ENCODE data around the gene VPS13D.

The VPS13D gene

GRCh38 chr1:12407962-12408454 lies 178.2 kb downstream of the VPS13D start:
- no peak for DNase-seq

DNA sequence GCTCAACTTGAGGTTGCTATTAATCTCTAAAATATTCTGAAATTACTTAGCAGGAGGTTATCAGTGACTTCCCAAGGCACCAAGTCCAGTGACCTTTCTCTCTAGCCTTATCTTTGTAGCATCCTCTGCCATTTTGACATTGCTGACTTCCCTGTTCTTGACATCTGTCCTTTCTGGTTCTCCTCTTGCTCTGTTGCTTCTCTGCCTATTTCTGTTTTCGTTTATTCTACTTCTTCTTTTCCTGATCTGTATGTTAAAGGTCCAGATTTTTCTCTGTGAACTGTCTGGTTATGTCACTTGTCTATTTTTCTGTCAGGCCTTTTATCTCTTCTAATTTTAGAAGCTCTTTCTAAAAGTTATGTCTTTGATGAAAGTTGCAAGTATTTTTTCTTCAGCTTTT lies 178.8 kb downstream of the VPS13D start:
- DNase-seq, result no peak

DNA sequence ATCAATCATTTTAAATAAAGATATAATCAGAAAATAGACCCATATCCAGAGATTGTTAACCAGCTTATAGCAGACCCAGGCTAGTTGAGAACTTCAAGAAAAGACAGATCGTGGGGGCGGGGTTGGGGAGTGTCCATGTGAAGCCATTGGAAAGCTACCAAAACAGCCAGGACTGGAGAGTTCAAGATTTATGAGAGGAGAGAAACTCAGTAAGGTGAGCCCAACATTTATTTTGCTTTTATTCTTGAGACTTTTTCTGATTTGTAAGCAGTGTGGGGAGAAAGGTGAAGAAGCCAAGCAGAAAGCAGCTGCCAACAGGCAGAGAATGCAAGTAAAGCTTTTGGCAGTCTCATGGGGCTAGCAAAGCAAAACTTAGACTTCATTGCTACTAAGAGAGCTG lies 179.9 kb downstream of the VPS13D start:
- no peak for DNase-seq

GRCh38 chr1:12410351-12410750 lies 180.5 kb downstream of the VPS13D start:
- DNase-seq, result no peak

DNA sequence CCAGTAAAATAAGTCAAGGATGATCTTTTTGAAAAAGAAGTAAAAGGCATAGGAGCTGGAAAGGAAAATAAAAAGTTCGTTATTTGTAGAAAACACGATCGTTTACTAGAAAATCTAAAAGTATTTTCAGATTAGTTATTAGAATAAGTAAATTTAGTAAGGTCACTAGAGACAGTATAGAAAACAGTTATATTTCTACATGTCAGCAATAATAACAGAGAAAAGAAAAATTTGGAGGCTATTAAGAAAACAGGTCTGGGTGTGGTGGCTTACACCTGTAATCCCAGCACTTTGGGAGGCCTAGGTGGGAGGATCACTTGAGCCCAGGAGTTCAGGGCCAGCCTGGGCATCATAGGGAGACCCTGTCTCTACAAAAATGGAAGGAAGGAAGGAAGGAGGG lies 181.3 kb downstream of the VPS13D start:
- no peak for DNase-seq

- no peak for DNase-seq
Measured at GRCh38 chr1:12411747-12412146, 181.9 kb downstream of the VPS13D start.

DNA sequence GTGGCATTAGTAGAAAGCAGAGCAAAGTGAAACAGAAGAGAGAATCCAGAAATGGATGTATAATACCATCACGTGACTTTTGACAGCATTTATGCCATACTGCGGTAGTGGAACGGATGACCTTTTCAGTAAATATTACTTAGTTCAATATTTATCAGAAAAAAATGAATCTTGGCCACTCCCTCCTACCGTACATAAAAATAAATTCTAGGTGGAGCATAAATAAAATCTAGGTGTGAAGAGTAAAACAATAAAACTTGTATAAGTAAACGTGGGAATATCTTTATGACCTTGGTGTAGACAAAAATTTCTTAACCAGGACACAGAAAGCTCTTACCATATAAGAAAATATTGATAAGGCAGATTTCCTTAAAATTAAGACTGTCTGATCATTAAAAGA lies 182.6 kb downstream of the VPS13D start:
- DNase-seq, result no peak

DNA sequence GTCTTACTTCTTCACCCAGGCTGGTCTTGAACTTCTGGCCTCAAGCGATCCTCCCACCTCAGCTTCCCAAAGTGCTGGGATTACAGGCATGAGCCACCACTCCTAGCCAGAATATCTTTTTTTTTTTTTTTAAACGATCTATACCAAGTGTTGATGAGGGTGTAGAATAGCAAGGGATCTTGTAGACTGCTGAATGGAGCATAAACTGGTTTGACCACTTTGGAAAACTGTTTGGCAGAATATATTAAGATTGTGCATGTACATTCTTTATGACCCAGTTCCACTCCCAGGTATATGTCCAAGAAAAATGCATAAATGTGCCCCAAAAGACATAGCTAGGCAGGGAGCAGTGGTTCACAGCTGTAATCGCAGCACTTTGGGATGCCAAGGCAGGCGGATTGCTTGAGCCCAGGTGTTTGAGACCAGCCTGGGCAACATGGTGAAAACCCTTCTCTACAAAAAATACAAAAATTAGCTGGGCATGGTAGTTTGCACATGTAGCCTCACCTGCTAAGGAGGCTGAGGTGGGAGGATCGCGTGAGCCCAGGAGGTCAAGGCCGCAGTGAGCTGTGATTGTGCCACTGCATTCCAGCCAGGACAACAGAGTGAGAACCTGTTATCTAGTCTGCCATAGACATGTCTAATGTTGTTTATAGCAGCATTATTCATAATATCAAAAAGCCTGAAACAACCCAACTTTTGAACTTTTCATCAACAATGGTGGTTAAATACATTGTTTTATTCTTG lies 184.0 kb downstream of the VPS13D start:
- DNase-seq, result no peak

DNA sequence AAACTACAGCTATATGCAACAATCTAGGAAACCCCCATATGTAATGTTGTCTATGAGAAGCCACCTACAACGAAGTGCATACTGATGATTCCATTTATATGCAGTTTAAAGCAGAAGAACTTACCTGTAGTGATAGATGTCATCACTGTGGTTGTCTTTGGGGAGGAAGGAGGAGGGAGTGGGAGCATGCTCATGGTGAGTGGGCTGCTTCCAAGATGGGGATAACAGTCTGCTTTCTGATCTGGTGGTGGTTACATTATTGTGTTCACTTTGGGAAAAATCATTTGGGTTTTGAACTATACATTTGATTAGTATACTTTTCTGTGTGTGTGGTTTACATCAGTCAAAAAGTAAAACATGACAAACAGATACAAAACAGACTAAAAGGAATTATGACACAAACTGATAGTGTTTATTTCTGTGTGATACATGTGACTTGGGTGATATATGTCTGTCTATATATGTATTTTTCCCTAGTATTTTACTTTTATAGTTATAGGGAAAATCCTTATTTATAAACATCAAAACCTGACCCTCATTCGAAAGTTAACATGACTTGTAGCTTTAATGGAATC lies 184.7 kb downstream of the VPS13D start:
- no peak for DNase-seq

GRCh38 chr1:12415038-12415466 lies 185.2 kb downstream of the VPS13D start:
- DNase-seq, result no peak

DNA sequence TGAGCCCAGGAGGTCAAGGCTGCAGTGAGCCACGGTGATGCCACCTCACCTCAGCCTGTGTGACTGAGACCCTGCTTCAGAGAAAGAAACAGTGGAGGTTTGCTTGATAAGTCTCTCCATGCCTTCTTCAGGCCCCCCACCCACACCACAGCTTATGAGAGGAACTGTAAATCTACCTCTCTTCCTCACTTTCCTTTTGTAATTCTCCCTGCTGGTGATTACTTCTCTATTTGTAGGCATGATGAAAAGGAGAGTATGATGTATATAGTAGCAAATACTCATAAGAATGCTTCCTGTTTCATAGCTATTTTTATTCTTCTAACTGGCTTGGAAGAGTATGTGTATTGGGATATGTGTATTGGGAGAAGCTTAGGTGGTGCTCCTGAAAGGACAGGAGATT lies 186.3 kb downstream of the VPS13D start:
- DNase-seq, result no peak

DNA sequence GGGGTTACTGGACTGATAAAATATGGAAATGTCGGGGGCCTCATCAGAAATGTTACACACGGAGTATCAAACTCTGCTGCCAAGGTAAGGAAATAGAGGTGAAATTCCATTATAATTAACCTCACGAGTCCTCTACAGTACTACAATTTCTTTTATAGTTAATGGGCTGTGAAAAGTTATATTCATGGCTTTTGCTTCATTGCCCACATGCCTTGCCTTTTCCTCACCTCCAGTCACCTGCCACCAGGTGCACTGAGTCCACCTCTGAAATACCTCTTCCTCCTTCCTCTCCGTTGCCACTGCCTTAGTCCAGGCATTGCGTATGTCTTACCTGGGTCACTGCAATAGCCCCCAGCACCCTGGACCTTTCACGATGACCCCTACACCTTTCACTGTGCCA lies 186.9 kb downstream of the VPS13D start:
- no peak for DNase-seq

- DNase-seq, result no peak
Measured at GRCh38 chr1:12417389-12417788, 187.6 kb downstream of the VPS13D start.

DNA sequence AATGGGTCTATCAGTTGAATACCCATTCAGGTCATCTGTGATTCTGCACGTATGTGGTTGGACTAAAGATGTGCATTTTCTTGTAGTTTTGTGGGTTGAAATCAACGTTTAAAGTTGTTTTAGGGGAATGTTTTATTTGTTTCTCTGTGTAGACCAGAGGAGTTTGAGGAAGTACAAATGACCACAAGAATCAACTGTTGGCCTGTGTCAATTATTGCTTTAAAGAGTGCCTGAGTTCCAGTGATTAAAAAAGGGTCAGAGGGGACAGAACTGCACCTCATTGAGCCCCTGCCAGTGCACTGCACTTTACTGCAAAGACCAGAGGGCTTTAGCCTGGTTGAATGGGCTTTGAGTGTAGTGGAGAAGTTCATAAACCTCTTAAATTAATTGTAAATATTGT lies 190.3 kb downstream of the VPS13D start:
- no peak for DNase-seq

DNA sequence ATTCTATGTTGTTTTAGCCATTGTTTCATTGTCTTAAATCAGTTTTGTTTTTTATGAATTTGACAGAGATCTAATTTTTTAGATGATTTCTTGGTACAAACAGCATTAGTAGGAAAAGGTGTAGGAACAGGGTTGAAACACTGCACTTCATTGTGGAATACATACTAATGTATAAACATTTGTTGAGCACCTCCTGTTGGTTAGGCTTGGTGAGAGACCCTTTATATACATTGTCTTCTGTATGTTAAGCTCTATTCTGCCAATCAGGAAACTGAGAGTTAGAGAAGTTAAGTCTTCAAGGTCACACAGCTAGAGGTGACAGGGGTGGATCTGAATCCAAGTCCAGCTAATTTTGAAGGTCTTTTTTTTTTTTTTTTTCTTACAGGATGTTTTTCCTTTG lies 192.7 kb downstream of the VPS13D start:
- no peak for DNase-seq

DNA sequence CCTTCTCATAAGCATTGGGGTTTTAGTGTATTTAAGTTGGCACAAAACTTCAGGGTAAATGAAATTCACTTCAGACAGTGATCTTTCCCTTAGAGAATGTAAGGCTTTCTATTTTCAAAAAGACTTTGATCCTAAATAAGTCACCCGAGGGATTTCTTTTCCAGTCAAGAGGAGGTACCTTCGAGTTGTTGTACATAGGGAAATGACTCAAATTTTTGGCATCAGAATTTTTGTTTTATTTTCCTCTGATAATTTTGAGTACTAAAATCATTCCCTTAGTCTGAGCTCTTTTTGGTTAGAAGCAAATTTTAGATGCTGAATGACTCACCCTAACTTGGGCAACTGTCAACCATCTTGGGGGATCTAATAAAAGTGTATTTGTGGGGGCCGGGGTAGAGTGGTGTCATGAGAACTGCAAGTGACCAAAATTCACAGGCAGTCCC lies 194.3 kb downstream of the VPS13D start:
- DNase-seq, result no peak

GRCh38 chr1:12424793-12425192 lies 195.0 kb downstream of the VPS13D start:
- DNase-seq, result no peak

DNA sequence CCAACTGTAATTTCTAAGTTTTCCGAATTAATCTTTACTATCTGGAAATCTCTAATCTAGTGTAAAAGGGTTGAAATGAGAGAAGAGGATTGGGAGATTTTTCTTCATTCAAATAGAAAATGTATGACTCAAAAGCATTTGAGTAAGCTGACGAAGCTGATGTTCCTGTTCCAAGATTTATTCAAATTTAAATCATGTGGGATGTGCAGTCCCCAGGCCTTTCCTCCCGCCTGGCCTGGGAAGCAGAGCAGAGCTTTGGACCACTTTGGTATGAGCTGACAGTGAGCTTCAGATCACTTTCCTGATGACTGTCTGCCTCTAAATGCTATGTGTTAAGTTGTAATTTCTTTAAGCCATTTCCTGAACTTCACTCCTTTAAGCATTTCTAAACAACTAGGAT lies 196.2 kb downstream of the VPS13D start:
- no peak for DNase-seq

GRCh38 chr1:12428334-12428733 lies 198.5 kb downstream of the VPS13D start:
- DNase-seq, result no peak

DNA sequence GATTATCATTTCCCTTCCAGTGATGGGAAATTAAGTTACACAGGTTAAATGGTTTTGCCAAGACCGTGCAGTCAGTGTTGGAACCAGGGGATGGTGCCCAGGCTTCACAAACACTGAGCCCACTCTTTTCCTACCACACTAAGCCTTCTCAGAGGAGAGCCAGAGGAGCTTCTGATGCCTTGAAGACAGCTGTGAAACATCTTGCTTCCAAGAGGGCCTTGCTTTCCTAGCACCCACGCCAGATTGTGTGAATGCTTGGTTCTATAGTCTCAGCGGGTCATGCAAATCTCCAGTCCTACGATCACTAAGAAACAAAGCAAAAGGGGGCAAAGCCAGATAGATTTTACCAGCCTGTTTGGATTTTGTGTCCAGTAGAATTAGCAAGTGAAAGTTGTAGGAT lies 200.7 kb downstream of the VPS13D start:
- no peak for DNase-seq

DNA sequence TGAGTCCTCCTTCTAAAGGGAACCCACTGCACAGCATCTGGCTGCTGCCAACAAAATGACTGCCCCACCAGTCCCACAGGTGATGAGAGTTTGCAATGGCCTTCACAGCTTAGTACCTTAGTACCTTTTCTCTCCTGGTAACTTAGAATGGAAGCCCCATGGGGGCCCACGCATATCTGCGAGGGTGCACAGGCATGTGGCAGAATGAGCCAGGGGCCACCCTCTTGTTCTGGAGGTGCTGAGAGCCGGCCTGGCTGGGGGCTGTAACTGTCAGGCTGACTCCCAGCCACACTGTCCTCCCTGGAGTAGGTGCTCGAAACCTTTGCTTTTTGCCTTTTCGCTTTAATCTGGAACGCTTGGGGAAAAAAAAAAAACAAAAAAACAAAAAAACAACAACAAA lies 203.1 kb downstream of the VPS13D start:
- DNase-seq, result no peak

DNA sequence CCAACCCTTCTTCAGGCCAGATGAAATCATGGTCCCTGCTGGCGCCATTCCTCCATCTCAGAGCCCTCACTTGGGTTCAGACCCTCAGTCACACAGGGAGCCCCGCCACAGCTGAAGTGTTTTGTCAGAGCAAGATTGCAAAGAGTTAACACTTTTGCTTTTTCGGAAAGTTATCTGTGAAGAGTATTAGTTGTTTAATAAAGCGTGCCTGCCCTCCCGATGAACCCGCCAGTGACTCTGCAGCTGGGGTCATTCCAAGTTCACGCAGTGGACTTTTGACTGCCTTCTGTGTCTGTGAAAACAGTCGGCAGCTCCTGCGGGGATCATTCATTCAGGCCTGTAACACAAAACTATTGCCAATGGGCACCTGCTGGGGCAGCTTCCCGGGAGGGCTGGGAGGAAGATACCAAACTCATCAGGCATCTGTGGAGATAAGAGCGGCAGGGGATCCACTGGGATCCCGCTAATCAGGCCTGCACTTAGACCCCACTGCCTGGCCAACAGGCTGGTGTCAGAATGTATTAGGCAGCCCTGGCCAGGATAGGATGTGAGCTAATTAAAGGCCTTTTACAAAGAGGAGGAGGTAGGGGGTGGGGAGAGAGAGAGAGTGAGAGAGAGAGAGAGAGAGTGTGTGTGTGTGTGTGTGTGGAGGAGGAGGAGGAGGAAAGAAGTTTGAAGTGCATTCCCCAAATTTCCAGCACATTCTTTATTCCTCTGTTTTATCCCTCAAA lies 203.7 kb downstream of the VPS13D start:
- peak; percentile 90 for DNase-seq

GRCh38 chr1:12434174-12434573 lies 204.3 kb downstream of the VPS13D start:
- no peak for DNase-seq

DNA sequence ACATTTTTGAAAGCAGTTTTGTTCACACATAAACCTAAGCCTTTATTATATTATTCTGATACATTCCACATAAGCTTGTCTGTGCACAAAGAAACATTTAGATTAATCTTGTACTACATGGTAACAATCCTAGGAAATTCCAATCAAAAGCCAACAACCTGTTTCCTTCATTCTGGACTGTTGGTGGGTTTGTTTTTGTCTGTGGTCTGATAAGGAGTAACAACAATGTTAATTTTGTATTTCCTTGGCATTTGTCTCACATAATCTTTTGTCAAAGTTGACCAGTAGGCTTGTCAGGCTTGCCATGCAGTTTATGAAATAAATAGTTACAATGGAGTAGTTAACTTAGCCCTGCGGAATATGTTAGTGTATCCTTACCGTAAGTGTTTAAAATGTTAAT lies 204.9 kb downstream of the VPS13D start:
- DNase-seq, result no peak
